ENCODE measurements around the gene GORAB. TPM values are rescaled to one million over a fixed set of nuclear protein-coding genes. Genes with fewer than 3 reads are reported as not detected.

Gene GORAB
- 7.2 and 13.1 TPM in 2 replicates for total RNA-seq (2014; rRNA removed; shearing (Covaris generic); ENCODE audit: low replicate concordance)

- H3K36me3 ChIP-seq (ENCODE audit: insufficient read depth, low read length) = peaks cover 5% of the 10 kb centered on the region; the same call in 1 of the 2 replicates
- peak within 1 kb of the TSS; percentile 81 for H3K9ac ChIP-seq (ENCODE audit: low read length)
- DNase-seq = peak; percentile 95
- H3K27ac ChIP-seq (ENCODE audit: low read length) = peak within 1 kb of the TSS; percentile 79
- H3K79me2 ChIP-seq (ENCODE audit: low read length) = peaks cover 47% of the 10 kb centered on the region
- no peaks in the 10 kb centered on the region for H4K20me1 ChIP-seq (ENCODE audit: insufficient read depth, low read depth, low read length)
- peak within 1 kb of the TSS; percentile 84 for H3K4me2 ChIP-seq (ENCODE audit: low read depth, low read length, poor library complexity, severe bottlenecking)
- H3K4me3 ChIP-seq (ENCODE audit: low read length) = peak within 1 kb of the TSS; percentile 91
- H3K4me1 ChIP-seq (ENCODE audit: low read length) = peaks cover 29% of the 10 kb centered on the region
- no peaks in the 10 kb centered on the region for H3K27me3 ChIP-seq (ENCODE audit: low read length)
- H2AFZ ChIP-seq (ENCODE audit: low read length) = peak within 1 kb of the TSS; percentile 80
- no peaks in the 10 kb centered on the region for H3K9me3 ChIP-seq (ENCODE audit: low read length)
- H3K9me2 ChIP-seq (replicated peaks; ENCODE audit: insufficient read depth, low read length) = no peaks in the 10 kb centered on the region; the same call in 1 of the 2 replicates
These were observed at the start of gene GORAB for GRCh38 chr1:170531758-170532657. Gene GORAB, plus strand, starts transcription at chr1:170532166. Its CDS starts 58 bp downstream, at chr1:170532224.

- no peak overlapping the region for H2AFZ ChIP-seq (ENCODE audit: low read length)
- no peaks in the 10 kb centered on the region for H3K9me3 ChIP-seq (ENCODE audit: low read length)
- H3K4me3 ChIP-seq (ENCODE audit: low read length) = no peak overlapping the region
- no peaks in the 10 kb centered on the region for H4K20me1 ChIP-seq (ENCODE audit: insufficient read depth, low read depth, low read length)
- no peak for DNase-seq
- no peaks in the 10 kb centered on the region for H3K9me2 ChIP-seq (replicated peaks; ENCODE audit: insufficient read depth, low read length)
- no peak overlapping the region for H3K27ac ChIP-seq (ENCODE audit: low read length)
- H3K4me1 ChIP-seq (ENCODE audit: low read length) = no peaks in the 10 kb centered on the region
- H3K4me2 ChIP-seq (ENCODE audit: low read depth, low read length, poor library complexity, severe bottlenecking) = no peak overlapping the region
- no peak overlapping the region for H3K9ac ChIP-seq (ENCODE audit: low read length)
- H3K27me3 ChIP-seq (ENCODE audit: low read length) = no peaks in the 10 kb centered on the region
- H3K79me2 ChIP-seq (ENCODE audit: low read length) = no peaks in the 10 kb centered on the region
- no peaks in the 10 kb centered on the region for H3K36me3 ChIP-seq (ENCODE audit: insufficient read depth, low read length)
These were observed 48.9 kb upstream of the GORAB start for GRCh38 chr1:170483051-170483450.

- H3K36me3 ChIP-seq (ENCODE audit: insufficient read depth, low read length) = no peaks in the 10 kb centered on the region
- DNase-seq = no peak
- no peaks in the 10 kb centered on the region for H3K27me3 ChIP-seq (ENCODE audit: low read length)
- H4K20me1 ChIP-seq (ENCODE audit: insufficient read depth, low read depth, low read length) = no peaks in the 10 kb centered on the region
- H3K27ac ChIP-seq (ENCODE audit: low read length) = no peak overlapping the region
- H3K9me3 ChIP-seq (ENCODE audit: low read length) = no peaks in the 10 kb centered on the region
- H3K4me1 ChIP-seq (ENCODE audit: low read length) = no peaks in the 10 kb centered on the region
- H2AFZ ChIP-seq (ENCODE audit: low read length) = no peak overlapping the region
- H3K79me2 ChIP-seq (ENCODE audit: low read length) = no peaks in the 10 kb centered on the region
- H3K4me3 ChIP-seq (ENCODE audit: low read length) = no peak overlapping the region
- H3K9ac ChIP-seq (ENCODE audit: low read length) = no peak overlapping the region
- no peaks in the 10 kb centered on the region for H3K9me2 ChIP-seq (replicated peaks; ENCODE audit: insufficient read depth, low read length)
- H3K4me2 ChIP-seq (ENCODE audit: low read depth, low read length, poor library complexity, severe bottlenecking) = no peak overlapping the region
These were observed 44.5 kb upstream of the GORAB start for GRCh38 chr1:170487503-170487902.

GRCh38 chr1:170491291-170491690 is 40.7 kb upstream of the GORAB start:
- Histone ChIP-seq H3K9me3 (ENCODE audit: low read length) (no peaks in the 10 kb centered on the region), H3K27ac (ENCODE audit: low read length) (no peak overlapping the region), H3K27me3 (ENCODE audit: low read length) (no peaks in the 10 kb centered on the region), H3K79me2 (ENCODE audit: low read length) (no peaks in the 10 kb centered on the region), H3K4me2 (ENCODE audit: low read depth, low read length, poor library complexity, severe bottlenecking) (no peak overlapping the region), H3K36me3 (ENCODE audit: insufficient read depth, low read length) (no peaks in the 10 kb centered on the region), H3K9ac (ENCODE audit: low read length) (no peak overlapping the region), H3K4me3 (ENCODE audit: low read length) (no peak overlapping the region), H2AFZ (ENCODE audit: low read length) (no peak overlapping the region), H4K20me1 (ENCODE audit: insufficient read depth, low read depth, low read length) (no peaks in the 10 kb centered on the region), H3K4me1 (ENCODE audit: low read length) (no peaks in the 10 kb centered on the region), H3K9me2 (replicated peaks; ENCODE audit: insufficient read depth, low read length) (no peaks in the 10 kb centered on the region)
- no peak for DNase-seq

- H3K36me3 ChIP-seq (ENCODE audit: insufficient read depth, low read length) = no peaks in the 10 kb centered on the region
- no peaks in the 10 kb centered on the region for H3K9me3 ChIP-seq (ENCODE audit: low read length)
- no peaks in the 10 kb centered on the region for H3K79me2 ChIP-seq (ENCODE audit: low read length)
- H4K20me1 ChIP-seq (ENCODE audit: insufficient read depth, low read depth, low read length) = no peaks in the 10 kb centered on the region
- H3K4me1 ChIP-seq (ENCODE audit: low read length) = no peaks in the 10 kb centered on the region
- H3K4me3 ChIP-seq (ENCODE audit: low read length) = no peak overlapping the region
- no peak overlapping the region for H3K9ac ChIP-seq (ENCODE audit: low read length)
- no peak overlapping the region for H3K4me2 ChIP-seq (ENCODE audit: low read depth, low read length, poor library complexity, severe bottlenecking)
- H3K9me2 ChIP-seq (replicated peaks; ENCODE audit: insufficient read depth, low read length) = no peaks in the 10 kb centered on the region
- H3K27me3 ChIP-seq (ENCODE audit: low read length) = no peaks in the 10 kb centered on the region
- H3K27ac ChIP-seq (ENCODE audit: low read length) = no peak overlapping the region
- no peak overlapping the region for H2AFZ ChIP-seq (ENCODE audit: low read length)
- DNase-seq = no peak
These were observed 37.6 kb upstream of the GORAB start for GRCh38 chr1:170494369-170494768.

GRCh38 chr1:170495006-170495405 is 37.0 kb upstream of the GORAB start:
- Histone ChIP-seq H3K36me3 (ENCODE audit: insufficient read depth, low read length) (no peaks in the 10 kb centered on the region), H3K27ac (ENCODE audit: low read length) (no peak overlapping the region), H3K9me3 (ENCODE audit: low read length) (no peaks in the 10 kb centered on the region), H3K4me3 (ENCODE audit: low read length) (no peak overlapping the region), H3K4me2 (ENCODE audit: low read depth, low read length, poor library complexity, severe bottlenecking) (no peak overlapping the region), H4K20me1 (ENCODE audit: insufficient read depth, low read depth, low read length) (no peaks in the 10 kb centered on the region), H3K9me2 (replicated peaks; ENCODE audit: insufficient read depth, low read length) (no peaks in the 10 kb centered on the region), H3K9ac (ENCODE audit: low read length) (no peak overlapping the region), H3K79me2 (ENCODE audit: low read length) (no peaks in the 10 kb centered on the region), H2AFZ (ENCODE audit: low read length) (no peak overlapping the region), H3K4me1 (ENCODE audit: low read length) (no peaks in the 10 kb centered on the region), H3K27me3 (ENCODE audit: low read length) (no peaks in the 10 kb centered on the region)
- no peak for DNase-seq

- H4K20me1 ChIP-seq (ENCODE audit: insufficient read depth, low read depth, low read length) = no peaks in the 10 kb centered on the region
- no peaks in the 10 kb centered on the region for H3K36me3 ChIP-seq (ENCODE audit: insufficient read depth, low read length)
- DNase-seq = no peak
- H3K9ac ChIP-seq (ENCODE audit: low read length) = no peak overlapping the region
- H3K27me3 ChIP-seq (ENCODE audit: low read length) = no peaks in the 10 kb centered on the region
- no peaks in the 10 kb centered on the region for H3K79me2 ChIP-seq (ENCODE audit: low read length)
- no peaks in the 10 kb centered on the region for H3K9me2 ChIP-seq (replicated peaks; ENCODE audit: insufficient read depth, low read length)
- H3K9me3 ChIP-seq (ENCODE audit: low read length) = no peaks in the 10 kb centered on the region
- no peak overlapping the region for H3K27ac ChIP-seq (ENCODE audit: low read length)
- no peaks in the 10 kb centered on the region for H3K4me1 ChIP-seq (ENCODE audit: low read length)
- H3K4me2 ChIP-seq (ENCODE audit: low read depth, low read length, poor library complexity, severe bottlenecking) = no peak overlapping the region
- no peak overlapping the region for H2AFZ ChIP-seq (ENCODE audit: low read length)
- no peak overlapping the region for H3K4me3 ChIP-seq (ENCODE audit: low read length)
These were observed 33.1 kb upstream of the GORAB start for GRCh38 chr1:170498876-170499275.

- no peaks in the 10 kb centered on the region for H4K20me1 ChIP-seq (ENCODE audit: insufficient read depth, low read depth, low read length)
- DNase-seq = no peak
- no peak overlapping the region for H3K4me3 ChIP-seq (ENCODE audit: low read length)
- H3K9me2 ChIP-seq (replicated peaks; ENCODE audit: insufficient read depth, low read length) = no peaks in the 10 kb centered on the region
- H3K4me1 ChIP-seq (ENCODE audit: low read length) = no peaks in the 10 kb centered on the region
- no peaks in the 10 kb centered on the region for H3K79me2 ChIP-seq (ENCODE audit: low read length)
- no peak overlapping the region for H3K4me2 ChIP-seq (ENCODE audit: low read depth, low read length, poor library complexity, severe bottlenecking)
- H3K27ac ChIP-seq (ENCODE audit: low read length) = no peak overlapping the region
- no peaks in the 10 kb centered on the region for H3K9me3 ChIP-seq (ENCODE audit: low read length)
- no peaks in the 10 kb centered on the region for H3K36me3 ChIP-seq (ENCODE audit: insufficient read depth, low read length)
- H2AFZ ChIP-seq (ENCODE audit: low read length) = no peak overlapping the region
- H3K27me3 ChIP-seq (ENCODE audit: low read length) = no peaks in the 10 kb centered on the region
- no peak overlapping the region for H3K9ac ChIP-seq (ENCODE audit: low read length)
These were observed 28.3 kb upstream of the GORAB start for GRCh38 chr1:170503665-170504064.

Measured in Karpas-422 (cell line).